SK-N-SH (cell line): ENCODE measurements around the gene FUS. TPM values are rescaled to one million over a fixed set of nuclear protein-coding genes. Genes with fewer than 3 reads are reported as not detected.

Experiments
- CTCF ChIA-PET: fragments of 300-600, 350-600 bp; formaldehyde crosslinking; extraction: SDS; loops from one replicate; lab custom pipeline; 2021; lab: Yijun Ruan, JAX
- POLR2A ChIA-PET: fragments of 350-600 bp; sonication (Branson Sonifier 250); formaldehyde crosslinking; extraction: SDS; loops from one replicate; lab custom pipeline; 2020; ENCODE audit warnings: antibody characterized with exemption, inconsistent platforms; lab: Yijun Ruan, JAX
- DNase-seq: peaks from one replicate; pipeline ENCODE4 v3.0.0; 2012
- H2AFZ ChIP-seq: fragments of 200-600 bp; sonication (generic); 2 replicates; pipeline ENCODE4 v1.8.1; 2016; ENCODE audit warnings: antibody characterized with exemption, mild to moderate bottlenecking, low read depth
- H3F3A ChIP-seq: fragments of 200-600 bp; sonication (generic); replicated peaks from 2 replicates; pipeline ENCODE3; 2016; ENCODE audit warnings: antibody characterized with exemption, mild to moderate bottlenecking; ENCODE audit not compliant: insufficient read depth
- H3K27ac ChIP-seq, 2 experiments: fragments of 200-500 bp in 1 of 2; fragments of 200-600 bp in 1 of 2; sonication (Bioruptor generic) in 1 of 2; sonication (generic), shearing (Covaris generic) in 1 of 2; 2 replicates each; pipeline versions ENCODE4 v1.5.1 to v1.6.1; 2014 to 2016; ENCODE audit warnings: low read depth in 2 of 2, inconsistent platforms in 1 of 2, low read length in 1 of 2, mild to moderate bottlenecking in 1 of 2, mixed read lengths in 1 of 2
- H3K27me3 ChIP-seq: fragments of 200-600 bp; sonication (generic), shearing (Covaris generic); 2 replicates; pipeline ENCODE4 v1.6.1; 2016; ENCODE audit warnings: mixed run types; ENCODE audit not compliant: insufficient read depth
- H3K36me3 ChIP-seq, 2 experiments: fragments of 200-500 bp in 1 of 2; fragments of 200-600 bp in 1 of 2; sonication (Bioruptor generic) in 1 of 2; sonication (generic) in 1 of 2; replicated peaks in 1 of 2; 2 replicates each; pipeline versions ENCODE3 to v1.5.1; 2014 to 2016; ENCODE audit warnings: low read length in 1 of 2, mild to moderate bottlenecking in 1 of 2; ENCODE audit not compliant: insufficient read depth in 2 of 2, control insufficient read depth in 1 of 2
- H3K4me1 ChIP-seq, 2 experiments: fragments of 200-500 bp in 1 of 2; fragments of 200-600 bp in 1 of 2; sonication (Bioruptor generic) in 1 of 2; sonication (generic), shearing (Covaris generic) in 1 of 2; 2 replicates each; pipeline versions ENCODE4 v1.5.1 to v1.6.1; 2014 to 2016; ENCODE audit warnings: low read depth in 1 of 2, low read length in 1 of 2, mixed run types in 1 of 2; ENCODE audit not compliant: insufficient read depth in 2 of 2, control insufficient read depth in 1 of 2
- H3K4me2 ChIP-seq: fragments of 200-600 bp; sonication (generic), shearing (Covaris generic); 2 replicates; pipeline ENCODE4 v1.6.1; 2017; ENCODE audit warnings: mixed run types
- H3K4me3 ChIP-seq, 2 experiments: fragments of 200-500 bp in 1 of 2; fragments of 200-600 bp in 1 of 2; sonication (Bioruptor generic) in 1 of 2; sonication (generic), shearing (Covaris generic) in 1 of 2; 2 replicates each; pipeline versions ENCODE4 v1.5.1 to v1.8.1; 2014 to 2016; ENCODE audit warnings: low read depth in 2 of 2, inconsistent platforms in 1 of 2, low read length in 1 of 2, mild to moderate bottlenecking in 1 of 2, mixed read lengths in 1 of 2, moderate library complexity in 1 of 2
- H3K79me2 ChIP-seq: fragments of 200-600 bp; sonication (generic); 2 replicates; pipeline ENCODE4 v1.8.1; 2017; ENCODE audit warnings: mild to moderate bottlenecking; ENCODE audit not compliant: insufficient read depth
- H3K9ac ChIP-seq: fragments of 200-600 bp; sonication (generic); 2 replicates; pipeline ENCODE4 v1.6.1; 2017; ENCODE audit warnings: mixed run types
- H3K9me2 ChIP-seq: fragments of 200-600 bp; sonication (generic); 2 replicates; pipeline ENCODE4 v1.6.1; 2017; ENCODE audit warnings: mixed run types
- H3K9me3 ChIP-seq: fragments of 200-600 bp; sonication (generic); 2 replicates; pipeline ENCODE4 v1.6.1; 2017; ENCODE audit warnings: mixed run types, mild to moderate bottlenecking, moderate library complexity
- H4K20me1 ChIP-seq: fragments of 200-600 bp; sonication (generic); 2 replicates; pipeline ENCODE4 v1.6.1; 2017; ENCODE audit warnings: mild to moderate bottlenecking, mixed run types; ENCODE audit not compliant: insufficient read depth
- EP300 ChIP-seq, 2 experiments: IDR thresholded peaks; 2 replicates each; pipeline versions ENCODE4 v1.4.0 to v1.6.1; 2012; ENCODE audit warnings: borderline replicate concordance in 1 of 2, low read depth in 1 of 2, low read length in 1 of 2
- FOSL2 ChIP-seq: IDR thresholded peaks from 2 replicates; pipeline ENCODE4 v1.4.0; 2012; ENCODE audit warnings: low read depth, mild to moderate bottlenecking, moderate library complexity, borderline replicate concordance
- GABPA ChIP-seq: IDR thresholded peaks from 2 replicates; pipeline ENCODE4 v1.4.0; 2012; ENCODE audit warnings: low read depth, mild to moderate bottlenecking
- JUND ChIP-seq: IDR thresholded peaks from 2 replicates; pipeline ENCODE4 v1.4.0; 2012
- NRF1 ChIP-seq: IDR thresholded peaks from 2 replicates; pipeline ENCODE4 v1.6.1; 2012; ENCODE audit warnings: low read depth, mild to moderate bottlenecking, low read length
- PBX3 ChIP-seq: IDR thresholded peaks from 2 replicates; pipeline ENCODE4; 2012
- RAD21 ChIP-seq: IDR thresholded peaks from 2 replicates; pipeline ENCODE4 v1.6.1; 2012; ENCODE audit warnings: mild to moderate bottlenecking, low read length
- REST ChIP-seq: IDR thresholded peaks from 2 replicates; pipeline ENCODE4 v1.6.1; 2012; ENCODE audit warnings: mild to moderate bottlenecking, low read depth, low read length, moderate library complexity
- RXRA ChIP-seq: IDR thresholded peaks from 2 replicates; pipeline ENCODE4 v1.4.0; 2012; ENCODE audit warnings: low read depth, mild to moderate bottlenecking, borderline replicate concordance
- SMC3 ChIP-seq: IDR thresholded peaks from 2 replicates; pipeline ENCODE4 v1.6.1; 2012; ENCODE audit warnings: low read depth, low read length, improper control_type of control experiment
- TAF1 ChIP-seq: IDR thresholded peaks from 2 replicates; pipeline ENCODE4 v1.6.1; 2012; ENCODE audit warnings: low read depth, mild to moderate bottlenecking, low read length, moderate library complexity, borderline replicate concordance
- USF2 ChIP-seq: fragments of 150-350 bp; IDR thresholded peaks from 2 replicates; pipeline ENCODE4 v1.6.1; 2017; ENCODE audit warnings: antibody characterized with exemption, low read length, low read depth, borderline replicate concordance
- YY1 ChIP-seq: IDR thresholded peaks from 2 replicates; pipeline ENCODE4 v1.4.0; 2012; ENCODE audit warnings: low read depth, mild to moderate bottlenecking
- WGBS: methylation state at CpG from one replicate; pipeline ENCODE4 v1.1.6; 2017; ENCODE audit warnings: low lambda C conversion rate; 5-methylcytosine and 5-hydroxymethylcytosine counted together
- polyA plus RNA-seq, 3 experiments: library from polyadenylated mRNA; depleted of rRNA; stranded (reverse); fragments of >200 nt; gene quantifications; 2 replicates each; pipeline ENCODE4 v1.2.3, GENCODE V29; 2012
- TF ChIP-seq, protein P1 (sequence below): fragments of 200-600 bp; sonication (generic); IDR thresholded peaks from 2 replicates; pipeline ENCODE4 v1.6.1; 2017; ENCODE audit warnings: antibody characterized with exemption, mild to moderate bottlenecking, moderate library complexity

Gene FUS
- polyA plus RNA-seq, 1 of the 3 experiments (the other 2 are of a cell fraction) = 429 TPM

- Histone ChIP-seq H3K4me1 (peaks cover 0 to 20% of the 10 kb centered on the region in 2 experiments; a peak in 1 of 4 replicates), H3K9me2 (no peaks in the 10 kb centered on the region), H4K20me1 (no peaks in the 10 kb centered on the region), H3K27ac (no peak overlapping the region), H2AFZ (no peak overlapping the region), H3K4me2 (no peak overlapping the region), H3K9ac (no peak overlapping the region), H3K4me3 (no peak overlapping the region), H3K79me2 (no peaks in the 10 kb centered on the region), H3F3A (no peaks in the 10 kb centered on the region), H3K9me3 (no peaks in the 10 kb centered on the region), H3K36me3 (peaks cover 0 to 13% of the 10 kb centered on the region in 2 experiments), H3K27me3 (no peaks in the 10 kb centered on the region)
- 92% methylated on average over 4 of the region's 11 CpGs for WGBS
- no peak for DNase-seq
- no peak for TF ChIP-seq REST
- no peak for TF ChIP-seq JUND
- no peak for TF ChIP-seq PBX3
- TF ChIP-seq EP300 (IDR thresholded peaks at IDR 0.05; ENCODE audit: borderline replicate concordance in 1 of 2, low read depth in 1 of 2, low read length in 1 of 2) = no peak
- TF ChIP-seq FOSL2 = no peak
- no peak for TF ChIP-seq RAD21
- TF ChIP-seq, protein P1, sequence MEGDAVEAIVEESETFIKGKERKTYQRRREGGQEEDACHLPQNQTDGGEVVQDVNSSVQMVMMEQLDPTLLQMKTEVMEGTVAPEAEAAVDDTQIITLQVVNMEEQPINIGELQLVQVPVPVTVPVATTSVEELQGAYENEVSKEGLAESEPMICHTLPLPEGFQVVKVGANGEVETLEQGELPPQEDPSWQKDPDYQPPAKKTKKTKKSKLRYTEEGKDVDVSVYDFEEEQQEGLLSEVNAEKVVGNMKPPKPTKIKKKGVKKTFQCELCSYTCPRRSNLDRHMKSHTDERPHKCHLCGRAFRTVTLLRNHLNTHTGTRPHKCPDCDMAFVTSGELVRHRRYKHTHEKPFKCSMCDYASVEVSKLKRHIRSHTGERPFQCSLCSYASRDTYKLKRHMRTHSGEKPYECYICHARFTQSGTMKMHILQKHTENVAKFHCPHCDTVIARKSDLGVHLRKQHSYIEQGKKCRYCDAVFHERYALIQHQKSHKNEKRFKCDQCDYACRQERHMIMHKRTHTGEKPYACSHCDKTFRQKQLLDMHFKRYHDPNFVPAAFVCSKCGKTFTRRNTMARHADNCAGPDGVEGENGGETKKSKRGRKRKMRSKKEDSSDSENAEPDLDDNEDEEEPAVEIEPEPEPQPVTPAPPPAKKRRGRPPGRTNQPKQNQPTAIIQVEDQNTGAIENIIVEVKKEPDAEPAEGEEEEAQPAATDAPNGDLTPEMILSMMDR = no peak
- TF ChIP-seq TAF1 = no peak
- no peak for TF ChIP-seq NRF1
- no peak for TF ChIP-seq GABPA
- no peak for TF ChIP-seq SMC3
- TF ChIP-seq YY1 = no peak
- no peak for TF ChIP-seq RXRA
- TF ChIP-seq USF2 = no peak
- CTCF ChIA-PET = interaction anchor here (0.8 to 3.9 kb wide), 2 partner anchors 11 to 14 kb away, joined by 3 to 17 read pairs; partner anchors contain the start of gene KAT8
- POLR2A ChIA-PET = interaction anchor here (0.6 to 1.9 kb wide), 3 partner anchors 11 to 48 kb away, joined by 3 to 4 read pairs (median 4); partner anchors contain the start of genes FUS and KAT8
These were observed 48.5 kb upstream of the FUS start for GRCh38 chr16:31131416-31131815.
